ENCODE measurements around the gene UNG.

- peak; percentile 96 to 99 (median 98) for TF ChIP-seq CTCF (IDR thresholded peaks at IDR 0.05)
- TF ChIP-seq EP300 (IDR thresholded peaks at IDR 0.05; ENCODE audit: low read depth), result peak; percentile 82
These were observed 4.1 kb upstream of the UNG start, which contains the start of gene ALKBH2 for GRCh38 chr12:109093022-109093918.
